ENCODE measurements around the gene NOL4L. TPM values are rescaled to one million over a fixed set of nuclear protein-coding genes. Genes with fewer than 3 reads are reported as not detected.

NOL4L gene
- total RNA-seq, 2 donors from 2014 or later = 39.6 to 50.7 TPM

DNA sequence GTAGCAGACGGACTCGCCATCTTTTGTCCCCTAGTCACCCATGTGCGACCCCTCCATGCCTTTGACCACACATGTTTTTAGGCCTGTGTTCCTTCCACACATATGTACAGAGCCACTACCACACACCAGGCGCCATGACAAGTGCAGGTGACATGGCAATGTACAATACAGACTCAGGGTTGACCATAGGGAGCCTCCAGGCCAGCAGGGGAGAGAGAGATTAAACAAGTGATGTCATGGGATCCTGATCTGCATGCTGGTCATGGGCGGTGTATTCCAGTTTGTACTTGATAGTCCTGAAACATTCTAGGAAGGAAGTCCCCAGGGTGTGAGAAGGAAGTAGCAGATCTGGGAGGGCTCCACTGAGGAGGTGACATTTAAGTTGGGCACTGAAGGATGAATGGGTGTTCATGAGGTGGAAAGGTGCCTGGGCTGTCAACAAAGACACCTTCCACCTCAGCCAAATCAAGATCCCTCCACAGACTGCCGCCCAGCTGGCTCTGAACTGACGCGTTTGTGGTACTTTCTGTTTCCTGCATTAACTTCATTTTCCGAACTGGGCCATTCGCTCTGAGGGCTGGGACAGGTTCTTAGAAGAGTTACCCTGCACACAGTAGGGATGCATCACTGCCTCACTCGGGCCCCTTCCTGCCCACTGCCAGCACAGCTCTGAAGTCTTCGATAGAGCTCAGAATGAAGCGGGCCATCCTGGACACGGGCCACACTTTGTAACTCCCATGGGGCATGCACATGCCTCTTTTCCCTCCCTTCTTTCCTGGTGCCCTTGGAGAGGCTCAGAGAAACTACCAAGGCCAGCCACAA, 94.0 kb downstream of the NOL4L start:
- no peaks in the 10 kb centered on the region for H3K27me3 ChIP-seq (ENCODE audit: control insufficient read depth, insufficient read depth, low read length, poor library complexity, severe bottlenecking)
- no peak overlapping the region for H3K4me3 ChIP-seq (ENCODE audit: low read length)
- H3K9me3 Mint-ChIP-seq = peaks cover 3% of the 10 kb centered on the region
- no peak overlapping the region for H3K4me3 Mint-ChIP-seq
- peaks cover 3% of the 10 kb centered on the region for H3K36me3 Mint-ChIP-seq (ENCODE audit: low read depth)
- peaks cover 18% of the 10 kb centered on the region for H3K27me3 Mint-ChIP-seq (ENCODE audit: insufficient read depth)
- peaks cover 11% of the 10 kb centered on the region for H3K4me1 Mint-ChIP-seq
- no peak overlapping the region for H3K27ac ChIP-seq (ENCODE audit: low read depth, low read length)
- WGBS, 2 experiments (ENCODE audit: insufficient coverage in 1 of 2, insufficient read length in 1 of 2) = 95% methylated on average over 8 to 14 of the region's 14 CpGs
- no peak overlapping the region for H3K9ac ChIP-seq (ENCODE audit: extremely low read depth, low read length, poor library complexity, severe bottlenecking)
- no peaks in the 10 kb centered on the region for H3K36me3 ChIP-seq (ENCODE audit: control insufficient read depth, insufficient read depth, low read length)
- no peak overlapping the region for H3K27ac Mint-ChIP-seq
- TF ChIP-seq CTCF (conservative IDR thresholded peaks at IDR 0.05) = no peak
- peaks cover 5% of the 10 kb centered on the region for H3K9me3 ChIP-seq (ENCODE audit: control insufficient read depth, low read length)
- H3K4me1 ChIP-seq (ENCODE audit: control insufficient read depth, insufficient read depth, low read length) = peaks cover 4% of the 10 kb centered on the region
- peak; percentile 7 for DNase-seq

GRCh38 chr20:32488066-32488838, 96.9 kb downstream of the NOL4L start:
- peaks cover 3% of the 10 kb centered on the region for H3K9me3 Mint-ChIP-seq
- TF ChIP-seq CTCF (conservative IDR thresholded peaks at IDR 0.05) = no peak
- Histone ChIP-seq H3K4me3 (ENCODE audit: low read length) (no peak overlapping the region), H3K9me3 (ENCODE audit: control insufficient read depth, low read length) (peaks cover 5% of the 10 kb centered on the region), H3K9ac (ENCODE audit: extremely low read depth, low read length, poor library complexity, severe bottlenecking) (no peak overlapping the region), H3K36me3 (ENCODE audit: control insufficient read depth, insufficient read depth, low read length) (no peaks in the 10 kb centered on the region), H3K27me3 (ENCODE audit: control insufficient read depth, insufficient read depth, low read length, poor library complexity, severe bottlenecking) (no peaks in the 10 kb centered on the region), H3K4me1 (ENCODE audit: control insufficient read depth, insufficient read depth, low read length) (no peaks in the 10 kb centered on the region), H3K27ac (ENCODE audit: low read depth, low read length) (no peak overlapping the region)
- 95 to 96% methylated on average over 7 of the region's 7 CpGs for WGBS, 2 experiments (ENCODE audit: insufficient coverage in 1 of 2, insufficient read length in 1 of 2)
- no peak for DNase-seq
- H3K27me3 Mint-ChIP-seq (ENCODE audit: insufficient read depth) = peaks cover 22% of the 10 kb centered on the region
- H3K36me3 Mint-ChIP-seq (ENCODE audit: low read depth) = peaks cover 3% of the 10 kb centered on the region
- no peak overlapping the region for H3K4me3 Mint-ChIP-seq
- no peak overlapping the region for H3K27ac Mint-ChIP-seq
- H3K4me1 Mint-ChIP-seq = peaks cover 11% of the 10 kb centered on the region

DNA sequence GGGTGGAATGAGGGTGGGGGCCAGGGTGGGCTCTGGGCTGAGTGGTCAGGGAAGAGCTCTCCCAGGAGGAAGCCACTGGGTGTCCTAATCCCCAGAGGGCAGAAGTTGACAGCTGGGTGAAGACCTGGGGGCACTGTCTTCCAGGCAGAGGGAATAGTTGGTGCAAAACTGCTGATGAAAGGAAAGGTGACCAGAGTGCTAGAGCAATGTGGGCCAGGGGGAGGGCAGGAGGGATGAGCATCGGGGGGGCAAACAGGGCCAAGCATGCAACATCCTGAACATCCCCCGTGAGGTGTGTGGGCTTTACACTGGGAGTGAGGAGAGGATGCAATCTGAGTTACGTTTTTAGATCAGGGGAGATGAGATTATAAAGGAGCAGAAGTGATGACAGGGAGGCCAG, 97.8 kb downstream of the NOL4L start:
- TF ChIP-seq CTCF (conservative IDR thresholded peaks at IDR 0.05) = no peak
- peaks cover 3% of the 10 kb centered on the region for H3K9me3 Mint-ChIP-seq
- no peak overlapping the region for H3K27ac ChIP-seq (ENCODE audit: low read depth, low read length)
- no peak overlapping the region for H3K4me3 ChIP-seq (ENCODE audit: low read length)
- H3K4me1 ChIP-seq (ENCODE audit: control insufficient read depth, insufficient read depth, low read length) = no peaks in the 10 kb centered on the region
- H3K9ac ChIP-seq (ENCODE audit: extremely low read depth, low read length, poor library complexity, severe bottlenecking) = no peak overlapping the region
- 92 to 100% methylated on average over 3 of the region's 3 CpGs for WGBS, 2 experiments (ENCODE audit: insufficient coverage in 1 of 2, insufficient read length in 1 of 2)
- H3K36me3 Mint-ChIP-seq (ENCODE audit: low read depth) = peaks cover 3% of the 10 kb centered on the region
- peaks cover 11% of the 10 kb centered on the region for H3K4me1 Mint-ChIP-seq
- H3K27me3 ChIP-seq (ENCODE audit: control insufficient read depth, insufficient read depth, low read length, poor library complexity, severe bottlenecking) = no peaks in the 10 kb centered on the region
- peak; percentile 17 for DNase-seq
- H3K27ac Mint-ChIP-seq = no peak overlapping the region
- H3K9me3 ChIP-seq (ENCODE audit: control insufficient read depth, low read length) = peaks cover 5% of the 10 kb centered on the region
- H3K27me3 Mint-ChIP-seq (ENCODE audit: insufficient read depth) = peaks cover 22% of the 10 kb centered on the region
- H3K36me3 ChIP-seq (ENCODE audit: control insufficient read depth, insufficient read depth, low read length) = no peaks in the 10 kb centered on the region
- H3K4me3 Mint-ChIP-seq = no peak overlapping the region

Data from endodermal cell (in vitro differentiated cells).